Measurements from ENCODE around the gene GPR158.

GPR158 gene

GRCh38 chr10:25436431-25436830 is 261.6 kb downstream of the GPR158 start:
- no peak for TF ChIP-seq EP300 (IDR thresholded peaks at IDR 0.05; ENCODE audit: borderline replicate concordance)
- TF ChIP-seq NFIC (IDR thresholded peaks at IDR 0.05): no peak
- TF ChIP-seq RAD21 (IDR thresholded peaks at IDR 0.05; ENCODE audit: low read depth): no peak
- TF ChIP-seq ZBTB7A (IDR thresholded peaks at IDR 0.05; ENCODE audit: low read depth): no peak
- TF ChIP-seq FOXM1 (IDR thresholded peaks at IDR 0.05; ENCODE audit: borderline replicate concordance, low read depth): no peak
- TF ChIP-seq, protein P1, sequence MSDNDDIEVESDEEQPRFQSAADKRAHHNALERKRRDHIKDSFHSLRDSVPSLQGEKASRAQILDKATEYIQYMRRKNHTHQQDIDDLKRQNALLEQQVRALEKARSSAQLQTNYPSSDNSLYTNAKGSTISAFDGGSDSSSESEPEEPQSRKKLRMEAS (IDR thresholded peaks at IDR 0.05): no peak
- TF ChIP-seq, protein P2, sequence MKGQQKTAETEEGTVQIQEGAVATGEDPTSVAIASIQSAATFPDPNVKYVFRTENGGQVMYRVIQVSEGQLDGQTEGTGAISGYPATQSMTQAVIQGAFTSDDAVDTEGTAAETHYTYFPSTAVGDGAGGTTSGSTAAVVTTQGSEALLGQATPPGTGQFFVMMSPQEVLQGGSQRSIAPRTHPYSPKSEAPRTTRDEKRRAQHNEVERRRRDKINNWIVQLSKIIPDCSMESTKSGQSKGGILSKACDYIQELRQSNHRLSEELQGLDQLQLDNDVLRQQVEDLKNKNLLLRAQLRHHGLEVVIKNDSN (IDR thresholded peaks at IDR 0.05): no peak
- TF ChIP-seq TAF1 (IDR thresholded peaks at IDR 0.05; ENCODE audit: low read depth): no peak
- no peak for TF ChIP-seq REST (IDR thresholded peaks at IDR 0.05; ENCODE audit: low read depth)
- no peak for TF ChIP-seq TEAD4 (IDR thresholded peaks at IDR 0.05)
- no peak for TF ChIP-seq CREB1 (IDR thresholded peaks at IDR 0.05; ENCODE audit: low read depth)
- no peak for TF ChIP-seq YY1 (IDR thresholded peaks at IDR 0.05; ENCODE audit: low read depth)
- no peak for TF ChIP-seq TCF12 (IDR thresholded peaks at IDR 0.05; ENCODE audit: low read depth)
- TF ChIP-seq EGR1 (IDR thresholded peaks at IDR 0.05): no peak
- TF ChIP-seq CEBPB (IDR thresholded peaks at IDR 0.05): no peak

DNA sequence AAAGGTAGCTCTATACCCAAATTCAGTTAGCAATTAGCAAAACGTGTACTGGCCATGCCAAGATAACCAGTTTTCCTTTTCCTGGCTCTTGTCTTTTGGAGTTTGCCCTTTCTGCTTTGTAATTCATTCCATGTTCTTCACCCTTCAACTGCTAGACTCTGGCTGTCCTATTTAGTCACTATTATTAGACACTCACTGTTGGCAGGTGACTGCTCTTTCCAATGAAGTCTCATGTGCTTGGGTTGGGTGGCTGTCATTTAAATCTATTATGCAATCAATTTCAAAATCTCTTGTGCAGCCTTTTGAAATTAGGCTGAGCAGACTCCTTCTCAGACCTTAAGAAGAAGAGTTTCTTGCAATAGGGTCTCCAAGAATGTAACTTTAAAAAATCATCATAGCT is 266.5 kb downstream of the GPR158 start:
- TF ChIP-seq, protein P2 (IDR thresholded peaks at IDR 0.05): no peak
- TF ChIP-seq NFIC (IDR thresholded peaks at IDR 0.05): no peak
- TF ChIP-seq REST (IDR thresholded peaks at IDR 0.05; ENCODE audit: low read depth): no peak
- TF ChIP-seq ZBTB7A (IDR thresholded peaks at IDR 0.05; ENCODE audit: low read depth): no peak
- no peak for TF ChIP-seq TCF12 (IDR thresholded peaks at IDR 0.05; ENCODE audit: low read depth)
- no peak for TF ChIP-seq CEBPB (IDR thresholded peaks at IDR 0.05)
- no peak for TF ChIP-seq EP300 (IDR thresholded peaks at IDR 0.05; ENCODE audit: borderline replicate concordance)
- TF ChIP-seq, protein P1 (IDR thresholded peaks at IDR 0.05): no peak
- TF ChIP-seq TEAD4 (IDR thresholded peaks at IDR 0.05): no peak
- no peak for TF ChIP-seq CREB1 (IDR thresholded peaks at IDR 0.05; ENCODE audit: low read depth)
- TF ChIP-seq YY1 (IDR thresholded peaks at IDR 0.05; ENCODE audit: low read depth): no peak
- TF ChIP-seq FOXM1 (IDR thresholded peaks at IDR 0.05; ENCODE audit: borderline replicate concordance, low read depth): no peak
- no peak for TF ChIP-seq RAD21 (IDR thresholded peaks at IDR 0.05; ENCODE audit: low read depth)
- no peak for TF ChIP-seq TAF1 (IDR thresholded peaks at IDR 0.05; ENCODE audit: low read depth)

GRCh38 chr10:25444266-25444665 is 269.5 kb downstream of the GPR158 start:
- TF ChIP-seq, protein P1 (IDR thresholded peaks at IDR 0.05): no peak
- TF ChIP-seq CREB1 (IDR thresholded peaks at IDR 0.05; ENCODE audit: low read depth): no peak
- TF ChIP-seq EP300 (IDR thresholded peaks at IDR 0.05; ENCODE audit: borderline replicate concordance): no peak
- no peak for TF ChIP-seq EGR1 (IDR thresholded peaks at IDR 0.05)
- TF ChIP-seq REST (IDR thresholded peaks at IDR 0.05; ENCODE audit: low read depth): no peak
- TF ChIP-seq NFIC (IDR thresholded peaks at IDR 0.05): no peak
- TF ChIP-seq TCF12 (IDR thresholded peaks at IDR 0.05; ENCODE audit: low read depth): no peak
- TF ChIP-seq TAF1 (IDR thresholded peaks at IDR 0.05; ENCODE audit: low read depth): no peak
- TF ChIP-seq RAD21 (IDR thresholded peaks at IDR 0.05; ENCODE audit: low read depth): no peak
- no peak for TF ChIP-seq YY1 (IDR thresholded peaks at IDR 0.05; ENCODE audit: low read depth)
- no peak for TF ChIP-seq TEAD4 (IDR thresholded peaks at IDR 0.05)
- TF ChIP-seq, protein P2 (IDR thresholded peaks at IDR 0.05): no peak
- no peak for TF ChIP-seq FOXM1 (IDR thresholded peaks at IDR 0.05; ENCODE audit: borderline replicate concordance, low read depth)
